GM15510 (cell line): ENCODE measurements around the gene ANKS3.

Experiments used
- POLR2A ChIP-seq: IDR thresholded peaks from 3 replicates; pipeline ENCODE4 v1.6.1; 2011; ENCODE audit warnings: borderline replicate concordance; ENCODE audit not compliant: insufficient read length; ENCODE audit errors: extremely low read depth

Gene ANKS3

DNA sequence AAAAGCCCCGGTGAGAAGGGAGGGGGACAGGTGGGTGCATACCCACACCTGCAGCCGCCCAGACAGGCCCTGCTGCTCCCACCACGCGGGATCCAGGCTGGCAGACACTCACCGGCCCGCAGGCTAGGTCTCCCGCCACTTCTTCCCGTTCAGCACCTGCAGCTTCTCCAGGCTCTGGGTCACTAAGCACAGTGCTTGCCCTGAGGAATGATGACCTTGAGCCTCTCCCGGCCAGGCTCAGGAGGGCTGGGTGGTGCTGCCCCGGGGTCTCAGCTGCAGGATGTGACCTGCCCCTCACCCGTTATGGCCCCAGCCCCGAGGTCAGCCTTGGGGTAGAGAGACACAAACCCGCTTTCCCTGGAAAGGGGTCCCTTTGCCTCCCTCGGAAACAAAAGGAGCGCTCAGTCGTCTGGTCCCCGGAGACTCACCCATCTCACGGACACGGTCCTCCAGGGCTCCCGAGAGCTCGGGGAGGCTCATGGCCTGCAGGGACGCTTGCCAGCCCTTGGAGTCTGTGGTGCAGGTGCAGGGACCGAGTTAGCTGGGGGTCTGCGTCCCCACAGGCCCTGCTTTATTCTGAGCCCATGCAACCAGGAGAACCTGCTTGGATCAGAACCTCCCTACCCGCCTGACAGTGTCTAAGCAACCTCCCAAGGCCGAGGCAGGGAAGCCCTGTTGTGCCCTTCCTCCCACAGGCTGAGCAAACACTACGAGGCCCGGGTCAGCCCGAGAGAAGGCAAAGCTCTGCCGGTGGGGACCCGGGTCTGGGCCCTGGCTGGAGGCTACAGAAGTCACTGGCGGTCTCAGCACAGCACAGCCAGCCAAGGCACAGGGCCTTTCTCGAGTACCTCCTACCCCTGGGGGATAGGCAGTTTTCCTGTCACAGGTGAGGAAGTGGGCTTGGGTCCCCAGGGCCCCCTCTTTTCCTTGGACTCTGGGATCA is 36.9 kb downstream of the ANKS3 start:
- no peak for TF ChIP-seq POLR2A

DNA sequence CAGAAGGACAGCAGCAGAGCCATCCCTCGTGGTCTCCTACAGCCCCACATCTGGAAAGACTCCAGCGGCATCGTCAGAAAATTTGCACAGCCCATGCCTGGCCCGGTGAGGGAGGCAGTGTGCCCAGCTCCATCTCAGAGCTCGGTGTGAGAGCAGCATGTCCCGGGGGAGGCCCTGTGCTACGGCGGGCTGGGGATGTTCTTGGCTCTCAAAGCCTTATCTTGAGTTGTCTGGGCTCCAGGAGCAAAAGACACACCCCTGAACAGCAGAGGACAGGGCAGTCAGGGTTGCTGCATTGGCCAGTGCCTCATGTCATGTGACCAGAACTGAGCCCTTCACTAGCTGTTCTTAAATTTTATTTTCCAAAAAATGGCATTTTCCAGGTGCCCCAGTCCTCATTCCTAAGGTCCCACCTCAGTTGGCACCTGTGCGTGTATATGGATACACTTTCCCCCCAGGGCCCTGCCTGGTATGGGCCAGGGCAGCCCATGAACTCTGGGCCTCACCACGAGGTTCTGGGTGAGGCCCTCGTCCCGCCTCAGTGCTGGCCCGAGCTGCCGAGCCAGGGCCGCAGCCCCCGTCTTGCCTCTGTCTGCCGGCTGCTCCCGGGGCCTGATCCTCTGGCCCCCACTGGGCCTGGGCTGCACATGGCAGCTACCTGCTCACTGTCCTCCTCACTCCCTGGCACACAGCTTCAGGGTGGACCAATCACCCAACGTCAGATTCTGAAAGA is 37.7 kb downstream of the ANKS3 start:
- TF ChIP-seq POLR2A: no peak

DNA sequence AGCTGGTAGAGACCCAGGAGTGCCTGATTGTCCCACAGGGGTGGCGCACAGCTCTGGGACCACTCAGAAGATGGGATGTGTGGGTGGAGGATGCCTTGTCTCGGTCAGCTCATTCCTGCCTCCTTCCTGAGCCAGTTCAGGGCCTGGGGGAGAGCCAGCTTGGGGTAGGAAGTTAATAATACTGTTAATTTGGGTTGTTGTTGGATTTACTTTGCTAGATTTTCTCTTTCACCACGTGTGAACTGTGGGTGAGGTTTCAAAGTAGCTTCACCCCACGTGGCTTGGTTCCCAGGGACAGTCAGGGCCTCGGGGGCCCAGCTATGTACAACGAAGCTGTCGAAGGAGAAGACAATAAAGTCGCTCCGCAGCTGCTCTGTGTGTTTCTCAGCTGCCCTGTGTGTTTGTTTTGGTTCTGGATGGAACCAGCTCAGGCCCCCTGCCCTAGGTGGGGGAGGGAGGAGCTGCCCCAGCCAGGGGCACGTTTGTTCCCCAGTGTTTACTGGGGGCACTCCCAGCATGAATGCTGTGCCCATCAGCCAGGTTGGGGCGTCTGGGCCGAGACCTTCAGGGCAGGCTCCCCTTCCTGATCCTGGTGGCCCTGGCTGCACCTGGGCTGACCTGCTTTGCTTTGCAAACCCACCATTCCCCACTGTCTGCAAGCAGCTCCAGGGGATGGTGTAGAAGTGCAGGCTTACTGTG is 38.4 kb downstream of the ANKS3 start:
- no peak for TF ChIP-seq POLR2A

DNA sequence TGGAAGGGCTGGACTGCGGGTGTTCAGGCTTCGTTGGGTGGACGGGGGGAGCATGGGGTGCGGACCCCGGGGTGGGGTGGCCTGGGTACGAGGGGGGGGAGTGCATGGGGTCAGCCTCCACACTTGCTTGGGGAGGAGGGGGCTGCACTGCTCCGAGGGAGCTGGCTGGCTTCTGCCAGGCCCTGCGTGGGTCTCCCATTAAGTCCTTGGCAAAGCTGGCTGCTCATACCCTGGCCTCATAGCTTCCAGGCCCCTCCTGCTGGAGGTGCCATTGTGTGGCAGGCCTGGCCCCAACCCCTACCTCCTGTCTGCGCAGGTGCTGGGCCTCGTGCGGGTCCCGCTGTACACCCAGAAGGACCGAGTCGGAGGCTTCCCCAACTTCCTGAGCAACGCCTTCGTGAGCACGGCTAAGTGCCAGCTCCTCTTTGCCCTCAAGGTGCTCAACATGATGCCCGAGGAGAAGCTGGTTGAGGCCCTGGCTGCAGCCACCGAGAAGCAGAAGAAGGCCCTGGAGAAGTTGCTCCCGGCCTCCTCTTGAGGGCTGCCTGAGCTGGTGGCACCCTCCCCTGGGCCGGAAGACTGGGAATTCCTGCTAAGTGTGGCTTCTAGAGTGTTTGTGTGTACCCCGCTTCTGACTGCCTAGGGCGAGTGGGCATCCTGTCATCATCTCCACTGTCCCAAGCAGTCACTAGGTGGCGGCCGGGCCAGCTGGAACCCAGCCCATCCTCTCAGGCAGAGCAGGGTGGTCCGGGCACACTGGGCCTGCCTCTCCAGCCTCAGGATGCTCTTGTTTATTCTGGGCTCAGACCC is 39.2 kb downstream of the ANKS3 start:
- TF ChIP-seq POLR2A: no peak

DNA sequence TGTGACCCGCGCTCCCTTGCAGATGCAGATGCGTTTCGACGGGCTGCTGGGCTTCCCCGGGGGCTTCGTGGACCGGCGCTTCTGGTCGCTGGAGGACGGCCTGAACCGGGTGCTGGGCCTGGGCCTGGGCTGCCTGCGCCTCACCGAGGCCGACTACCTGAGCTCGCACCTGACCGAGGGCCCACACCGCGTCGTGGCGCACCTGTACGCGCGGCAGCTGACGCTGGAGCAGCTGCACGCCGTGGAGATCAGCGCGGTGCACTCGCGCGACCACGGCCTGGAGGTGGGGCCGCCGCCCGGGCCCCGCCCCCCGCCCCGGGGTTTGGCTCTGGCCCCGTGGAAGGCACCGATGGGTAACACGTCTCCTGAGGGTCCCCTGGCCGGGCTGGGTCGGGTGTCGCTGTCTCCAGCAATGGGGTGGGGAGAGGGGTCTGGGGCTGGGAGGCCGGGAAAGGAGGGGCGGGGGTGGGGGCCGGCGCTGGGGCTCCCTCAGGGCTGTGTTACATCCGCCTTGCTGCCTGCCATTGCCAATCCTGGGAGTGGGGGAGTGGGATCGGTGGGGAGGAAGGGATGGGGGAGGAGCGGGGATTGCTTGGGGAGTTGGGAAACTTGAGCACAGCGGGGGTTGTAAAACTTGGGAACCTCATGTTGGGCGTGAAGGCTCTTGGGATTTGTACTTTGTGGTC is 40.0 kb downstream of the ANKS3 start:
- no peak for TF ChIP-seq POLR2A

DNA sequence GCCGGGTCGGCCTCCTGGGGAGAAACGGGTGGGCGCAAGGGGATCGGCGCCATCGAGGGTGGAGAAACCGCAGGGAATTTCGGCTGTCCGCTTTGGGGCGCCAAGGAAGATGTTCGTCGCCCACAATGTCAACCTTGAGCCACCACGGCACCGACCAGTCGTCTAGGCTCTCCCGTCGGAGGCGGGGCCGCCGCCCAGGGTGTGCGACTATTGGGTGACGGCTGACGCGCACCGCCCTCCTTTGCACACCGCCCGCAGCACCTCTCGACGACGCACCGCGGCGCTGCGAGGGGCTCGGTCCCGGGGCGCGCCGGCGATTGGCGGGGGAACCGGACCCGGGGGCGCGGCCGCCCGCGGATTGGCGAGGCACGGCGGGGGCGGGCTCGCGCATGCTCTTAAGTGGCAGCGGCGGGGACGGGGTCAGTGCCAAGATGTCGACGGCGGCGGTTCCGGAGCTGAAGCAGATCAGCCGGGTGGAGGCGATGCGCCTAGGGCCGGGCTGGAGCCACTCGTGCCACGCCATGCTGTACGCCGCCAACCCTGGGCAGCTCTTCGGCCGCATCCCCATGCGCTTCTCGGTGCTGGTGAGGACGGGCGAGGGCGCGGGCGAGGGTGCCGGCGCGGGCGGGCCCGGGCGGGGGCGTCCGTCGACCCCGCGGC is 40.6 kb downstream of the ANKS3 start, which contains the start of gene NUDT16L1:
Gene NUDT16L1 (plus strand): TSS at position 267 of the 660 bp plus-strand sequence. CDS start 165 bp downstream, at position 432.
- TF ChIP-seq POLR2A: peak; percentile 85

DNA sequence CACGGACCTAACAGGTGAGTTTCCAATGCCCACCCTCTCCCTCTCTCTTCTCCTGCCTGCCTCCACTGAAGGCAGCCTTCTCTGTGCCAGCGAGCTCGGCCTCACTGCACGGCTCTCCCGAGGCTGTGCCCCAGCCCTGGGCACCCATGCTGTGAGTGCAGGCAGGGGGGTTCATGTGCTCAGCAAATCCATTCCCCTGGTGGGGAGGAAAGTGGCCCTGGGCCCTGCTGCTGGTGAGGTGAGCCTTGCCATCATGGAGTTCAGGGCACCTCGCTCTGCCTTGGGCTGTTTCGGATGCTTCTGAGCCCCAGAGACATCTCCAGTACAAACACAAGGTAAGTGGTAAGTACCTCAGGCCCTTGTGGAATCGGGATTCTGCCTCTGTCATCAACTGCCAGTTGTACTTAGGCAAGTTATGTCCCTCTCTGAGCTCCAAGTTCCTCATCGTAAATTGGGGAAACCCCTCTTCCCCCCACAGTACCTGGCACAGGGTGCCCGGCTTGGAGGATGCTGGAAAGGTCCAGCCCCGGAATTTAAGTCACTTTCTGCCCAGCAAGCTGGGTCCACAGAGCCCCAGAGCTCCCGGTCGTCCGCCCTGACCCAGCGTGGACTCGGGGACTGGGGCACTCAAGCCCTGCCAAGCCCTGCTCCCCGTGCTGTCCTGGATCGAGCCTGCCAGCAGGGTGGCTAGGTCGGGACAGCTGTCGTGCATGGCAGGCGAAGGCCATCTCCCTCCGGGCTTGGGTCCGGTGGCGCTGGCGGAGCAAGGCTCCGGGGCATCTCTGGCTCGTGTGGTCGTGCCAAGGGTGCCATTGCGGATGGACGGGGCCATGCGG is 41.4 kb downstream of the ANKS3 start:
- TF ChIP-seq POLR2A: no peak

DNA sequence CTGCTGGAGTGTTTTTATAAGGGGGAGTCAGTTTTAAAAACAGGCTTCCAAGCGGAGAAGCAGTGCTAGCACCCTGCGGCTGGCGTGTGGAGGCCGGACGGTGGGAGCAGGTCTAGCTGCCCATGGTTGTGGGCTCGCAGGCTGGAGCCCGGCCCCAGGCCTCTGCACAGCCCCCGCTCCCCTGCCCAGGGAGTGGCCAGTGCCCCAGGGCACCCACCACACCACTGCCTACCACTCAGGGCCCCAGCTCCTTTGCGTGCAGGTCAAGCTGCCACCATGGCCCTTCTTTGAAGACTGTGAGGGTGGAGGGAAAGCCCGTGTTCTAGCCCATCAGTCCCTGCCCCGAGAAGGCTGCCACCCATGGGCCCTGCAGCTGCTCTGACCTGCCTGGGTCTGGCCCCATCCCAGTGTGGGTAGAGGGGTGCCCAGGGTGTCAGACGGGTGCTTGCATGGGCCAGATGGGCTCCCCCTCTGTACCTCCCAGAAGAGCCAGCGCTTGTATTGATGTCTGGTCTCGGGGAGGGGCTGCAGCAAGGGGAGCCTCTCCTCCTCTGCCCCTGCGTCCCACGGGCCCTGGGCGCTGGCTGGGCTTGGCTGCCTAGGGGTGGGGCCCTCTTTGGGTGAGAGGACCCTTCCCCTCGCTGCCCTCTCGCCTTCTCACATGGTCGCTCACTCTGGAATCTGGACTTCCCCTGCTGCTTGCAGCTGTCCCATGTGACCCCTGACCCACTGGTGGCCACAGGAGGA is 42.2 kb downstream of the ANKS3 start:
- no peak for TF ChIP-seq POLR2A

DNA sequence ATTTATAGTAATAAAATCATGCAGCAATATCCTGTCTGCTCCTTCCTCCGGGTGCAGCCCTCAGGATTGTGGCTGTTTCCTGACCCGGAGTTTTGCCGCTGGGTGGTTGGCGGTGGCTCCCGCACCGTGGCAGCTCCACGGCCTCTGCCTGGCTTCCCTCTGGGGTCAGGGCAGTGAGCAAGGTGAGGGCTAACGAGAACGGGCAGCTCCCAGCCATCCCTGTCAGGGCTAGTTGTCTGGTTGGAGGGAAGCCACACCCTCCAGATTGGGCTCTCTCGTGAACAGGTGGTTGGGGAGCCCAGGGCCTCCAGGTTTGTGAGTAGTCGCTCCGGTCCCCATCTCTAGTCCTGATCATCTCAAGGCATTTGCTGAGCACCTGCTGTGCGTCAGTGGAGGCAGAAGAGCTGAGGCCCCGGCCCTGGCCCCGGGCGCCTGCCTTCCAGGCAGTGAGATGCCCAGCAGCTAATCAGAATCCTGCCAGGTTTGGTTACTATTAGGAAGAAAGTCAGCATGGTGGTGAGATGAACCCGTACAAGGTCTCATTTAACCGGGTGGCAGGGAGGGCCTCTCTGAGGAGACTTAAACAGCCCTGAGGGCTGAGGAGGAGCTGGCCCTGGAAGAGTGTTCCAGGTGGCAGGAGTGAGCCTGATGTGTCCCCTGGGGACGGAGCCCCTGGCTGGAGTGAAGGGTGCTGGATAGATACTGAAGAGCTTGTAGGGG is 43.0 kb downstream of the ANKS3 start:
- no peak for TF ChIP-seq POLR2A

DNA sequence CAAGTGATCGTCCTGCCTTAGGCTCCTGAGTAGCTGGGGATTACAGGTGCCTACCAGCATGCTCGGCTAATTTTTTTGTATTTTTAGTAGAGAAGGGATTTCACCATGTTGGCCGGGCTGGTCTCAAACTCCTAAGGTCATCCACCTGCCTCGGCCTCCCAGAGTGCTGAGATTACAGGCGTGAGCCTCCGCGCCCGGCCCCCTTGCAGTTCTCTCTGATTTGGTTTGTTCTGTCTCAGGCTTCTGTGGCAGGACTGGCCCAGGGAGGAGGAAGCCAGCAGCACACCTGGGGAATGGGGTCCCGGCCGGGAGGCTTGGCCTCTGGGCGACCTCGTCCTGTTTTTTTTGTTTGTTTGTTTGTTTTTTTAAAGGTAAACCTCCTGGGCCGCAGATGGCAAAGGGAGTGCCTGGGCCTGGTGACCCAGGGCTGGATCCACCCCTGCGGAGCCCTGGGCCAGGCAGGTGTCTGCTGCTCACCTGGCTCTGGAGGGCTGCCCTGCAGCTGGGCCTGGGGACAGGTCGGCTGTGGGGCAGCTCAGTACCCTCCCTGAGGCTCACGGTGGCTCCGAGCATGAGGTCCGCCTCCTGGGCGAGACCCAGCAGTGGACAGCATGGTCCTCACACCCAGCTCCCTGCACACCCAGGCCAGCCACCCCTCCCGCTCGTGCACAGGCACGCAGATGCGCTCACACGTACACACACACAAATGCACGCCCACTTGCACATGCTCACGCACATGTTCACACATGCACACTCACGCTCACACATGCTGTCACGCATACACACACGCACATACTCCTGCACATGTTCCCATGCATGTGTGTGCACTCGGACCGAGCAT is 44.0 kb downstream of the ANKS3 start:
- no peak for TF ChIP-seq POLR2A
